GM12878 (cell line): ENCODE data around the gene PFN3. TPM values are rescaled to one million over a fixed set of nuclear protein-coding genes. Genes with fewer than 3 reads are reported as not detected.

Experiments
- CHD4 ChIP-seq: fragments of 200-600 bp; sonication (generic); IDR thresholded peaks from 2 replicates; pipeline ENCODE4 v1.6.1; 2016; ENCODE audit warnings: mild to moderate bottlenecking
- CUX1 ChIP-seq: IDR thresholded peaks from 2 replicates; pipeline ENCODE4 v1.6.1; 2012; ENCODE audit warnings: improper control_type of control experiment, low read depth, low read length; ENCODE audit not compliant: insufficient replicate concordance
- ELK1 ChIP-seq: IDR thresholded peaks from 2 replicates; pipeline ENCODE4 v1.6.1; 2012; ENCODE audit warnings: low read depth, low read length, improper control_type of control experiment
- HSF1 ChIP-seq: fragments of 150-350 bp; IDR thresholded peaks from 2 replicates; pipeline ENCODE4 v1.6.1; 2014; ENCODE audit warnings: mild to moderate bottlenecking, low read depth, low read length
- KAT2A ChIP-seq: conservative IDR thresholded peaks from 2 replicates; pipeline ENCODE4 v1.6.1; 2011; ENCODE audit warnings: low read depth, low read length; ENCODE audit not compliant: control insufficient read depth
- KDM1A ChIP-seq: fragments of 200-600 bp; sonication (generic); IDR thresholded peaks from 2 replicates; pipeline ENCODE4 v1.6.1; 2016; ENCODE audit warnings: borderline replicate concordance
- MAX ChIP-seq: IDR thresholded peaks from 2 replicates; pipeline ENCODE4 v1.6.1; 2012; ENCODE audit warnings: low read depth, low read length, improper control_type of control experiment
- MYC ChIP-seq: IDR thresholded peaks from 2 replicates; pipeline ENCODE4 v1.6.1; 2011; ENCODE audit warnings: mild to moderate bottlenecking, low read length, moderate library complexity, inconsistent platforms; ENCODE audit not compliant: insufficient read depth, insufficient replicate concordance, insufficient read length, severe bottlenecking
- NR2C1 ChIP-seq: fragments of 450-650 bp; IDR thresholded peaks from 2 replicates; pipeline ENCODE4 v1.6.1; 2017; ENCODE audit warnings: antibody characterized with exemption, mild to moderate bottlenecking, moderate library complexity
- PAX5 ChIP-seq: IDR thresholded peaks from 2 replicates; pipeline ENCODE4 v1.6.1; 2011; ENCODE audit warnings: low read depth, low read length, borderline replicate concordance
- POLR2A ChIP-seq: IDR thresholded peaks from 2 replicates; pipeline ENCODE4 v1.6.1; 2011; ENCODE audit warnings: low read depth, mild to moderate bottlenecking, low read length
- SMARCA5 ChIP-seq: fragments of 450-650 bp; IDR thresholded peaks from 2 replicates; pipeline ENCODE4 v1.6.1; 2017; ENCODE audit warnings: mild to moderate bottlenecking
- STAT3 ChIP-seq: IDR thresholded peaks from 2 replicates; pipeline ENCODE4 v1.6.1; 2011; ENCODE audit warnings: low read depth, low read length, improper control_type of control experiment
- TBL1XR1 ChIP-seq: IDR thresholded peaks from 2 replicates; pipeline ENCODE4 v1.6.1; 2012; ENCODE audit warnings: low read depth, low read length, improper control_type of control experiment
- WRNIP1 ChIP-seq: IDR thresholded peaks from 2 replicates; pipeline ENCODE4 v1.6.1; 2011; ENCODE audit warnings: low read depth, low read length, improper control_type of control experiment, borderline replicate concordance
- YY1 ChIP-seq: IDR thresholded peaks from 2 replicates; pipeline ENCODE4 v1.6.1; 2011; ENCODE audit warnings: low read depth, mild to moderate bottlenecking, low read length
- ZBTB33 ChIP-seq: fragments of 450-650 bp; IDR thresholded peaks from 2 replicates; pipeline ENCODE4 v1.6.1; 2017; ENCODE audit warnings: mild to moderate bottlenecking
- ZSCAN29 ChIP-seq: fragments of 450-650 bp; IDR thresholded peaks from 2 replicates; pipeline ENCODE4 v1.6.1; 2017; ENCODE audit warnings: mild to moderate bottlenecking, moderate library complexity
- polyA plus RNA-seq, 11 experiments: library from polyadenylated mRNA; depleted of rRNA in 4 of 11; unstranded in 6 of 11; stranded (reverse) in 5 of 11; fragments of >200 nt; fragmentation: Nextera tagmentation in 4 of 11; fragmentation: Illumina TruSeq in 1 of 11; extraction: Ambion mirVana in 4 of 11; extraction: Trizol in 1 of 11; gene quantifications; 1 replicate in 1 of 11; 2 replicates in 10 of 11; pipeline versions ENCODE4 v1.2.1 to v1.2.3, GENCODE V29; 2011 to 2016; ENCODE audit warnings: inconsistent platforms in 2 of 11, missing spikeins in 2 of 11, low read depth in 1 of 11
- total RNA-seq, 4 experiments: library from RNA; depleted of rRNA in 3 of 4; stranded (reverse); fragments of >200 nt in 3 of 4; fragmentation: Illumina TruSeq in 1 of 4; extraction: Trizol in 1 of 4; gene quantifications; 2 replicates each; pipeline versions ENCODE4 v1.2.1 to v1.2.3, GENCODE V29; 2013 to 2021

The PFN3 gene
- total and polyA plus RNA-seq, 10 of the 15 experiments (the other 5 are each of a cell fraction or from before 2014, with no cell fraction given) = not detected

- TF ChIP-seq CUX1 (no peak), STAT3 (no peak), MAX (no peak), KDM1A (no peak), PAX5 (no peak), SMARCA5 (no peak), MYC (no peak), NR2C1 (peak; percentile 64), TBL1XR1 (0 out of 2 replicates have a peak, but pooled peaks have one; percentile 44), ZSCAN29 (no peak), CHD4 (no peak), POLR2A (peak; percentile 59), ZBTB33 (no peak), YY1 (0 out of 2 replicates have a peak, but pooled peaks have one; percentile 24), ELK1 (no peak), HSF1 (no peak), WRNIP1 (no peak), KAT2A (no peak)
Observed at GRCh38 chr5:177362610-177363507, 37.6 kb downstream of the PFN3 start (continued).
